Midbrain (tissue), 1 donor: ENCODE measurements around the gene ZNF581.

ENCODE experiments used
- DNase-seq: peaks from one replicate; lab custom pipeline; 2025; lab: John Stamatoyannopoulos, UW

ZNF581 gene

DNA sequence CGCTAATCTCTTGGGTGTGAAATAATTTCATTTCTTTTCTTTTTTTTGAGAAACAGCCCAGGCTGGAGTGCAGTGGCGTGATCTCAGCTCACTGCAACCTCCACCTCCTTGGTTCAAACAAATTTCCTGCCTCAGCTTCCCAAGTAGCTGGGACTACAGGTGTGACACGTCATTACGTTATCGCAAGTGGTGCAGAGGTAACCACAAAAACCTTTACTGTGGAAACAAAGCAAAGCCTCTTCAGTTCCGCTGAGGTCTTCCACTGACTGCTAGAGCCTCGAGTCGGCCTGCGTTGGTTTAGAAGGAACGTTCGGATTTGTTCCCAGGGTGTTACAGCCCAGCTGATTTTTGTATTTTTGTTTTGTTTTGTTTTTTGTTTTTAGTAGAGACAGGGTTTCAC is 17.1 kb upstream of the ZNF581 start:
- no peak for DNase-seq

DNA sequence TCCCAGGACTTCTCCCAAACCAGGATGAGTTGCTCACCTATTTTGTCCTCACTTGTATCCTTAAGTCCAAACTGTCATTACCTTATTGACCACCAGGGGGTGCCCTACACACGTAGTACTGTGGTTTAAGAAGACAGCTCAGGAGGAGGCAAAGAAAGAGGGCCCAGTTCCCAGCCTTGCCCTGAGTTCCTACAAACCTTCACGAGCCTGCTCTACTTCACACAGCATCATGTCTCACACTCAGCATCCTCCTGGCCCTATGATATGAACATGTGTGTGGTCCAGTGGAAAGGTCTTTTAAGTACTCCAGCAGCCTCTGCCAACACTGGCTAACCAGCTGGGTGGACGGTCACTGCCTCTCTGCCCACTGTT is 11.0 kb upstream of the ZNF581 start:
- peak; percentile 91 for DNase-seq

DNA sequence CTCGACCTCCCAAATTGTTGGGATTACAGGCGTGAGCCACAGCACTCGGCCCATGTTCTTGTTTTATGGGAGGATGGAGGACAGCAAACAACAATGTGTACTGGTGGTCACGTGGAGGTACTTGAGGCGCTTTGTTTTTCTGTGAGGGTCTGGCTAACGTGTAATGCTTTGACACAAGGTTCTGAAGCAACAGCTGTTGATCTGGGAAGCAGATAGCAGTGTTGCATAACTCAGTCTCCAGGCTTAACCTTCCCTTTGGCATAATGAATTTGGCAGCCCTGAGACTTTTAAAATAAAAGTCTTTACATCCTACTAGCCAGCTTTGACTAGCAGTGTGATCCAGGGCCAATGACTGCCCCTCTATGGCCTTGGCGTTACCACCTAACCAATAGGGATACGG is 9.6 kb upstream of the ZNF581 start:
- DNase-seq = no peak

DNA sequence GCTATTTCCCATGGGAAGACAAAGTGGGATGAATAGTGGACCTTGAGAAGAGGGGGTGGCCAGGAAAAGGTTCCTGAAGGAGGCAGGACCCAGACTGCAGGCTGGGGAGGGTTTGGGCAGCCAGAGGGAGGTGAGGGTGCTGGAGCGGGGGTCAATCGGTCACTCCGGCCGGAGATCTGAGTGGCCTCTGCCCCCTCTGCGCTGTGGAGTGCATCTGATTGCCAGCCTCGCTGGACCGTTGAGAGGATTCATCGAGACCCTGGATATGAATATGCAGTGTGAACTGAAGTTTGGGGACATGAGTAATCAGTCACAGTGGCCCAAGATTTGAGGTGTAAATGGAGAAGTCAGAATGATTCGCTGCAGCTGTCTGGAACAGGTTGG is 8.1 kb upstream of the ZNF581 start:
- DNase-seq = no peak

DNA sequence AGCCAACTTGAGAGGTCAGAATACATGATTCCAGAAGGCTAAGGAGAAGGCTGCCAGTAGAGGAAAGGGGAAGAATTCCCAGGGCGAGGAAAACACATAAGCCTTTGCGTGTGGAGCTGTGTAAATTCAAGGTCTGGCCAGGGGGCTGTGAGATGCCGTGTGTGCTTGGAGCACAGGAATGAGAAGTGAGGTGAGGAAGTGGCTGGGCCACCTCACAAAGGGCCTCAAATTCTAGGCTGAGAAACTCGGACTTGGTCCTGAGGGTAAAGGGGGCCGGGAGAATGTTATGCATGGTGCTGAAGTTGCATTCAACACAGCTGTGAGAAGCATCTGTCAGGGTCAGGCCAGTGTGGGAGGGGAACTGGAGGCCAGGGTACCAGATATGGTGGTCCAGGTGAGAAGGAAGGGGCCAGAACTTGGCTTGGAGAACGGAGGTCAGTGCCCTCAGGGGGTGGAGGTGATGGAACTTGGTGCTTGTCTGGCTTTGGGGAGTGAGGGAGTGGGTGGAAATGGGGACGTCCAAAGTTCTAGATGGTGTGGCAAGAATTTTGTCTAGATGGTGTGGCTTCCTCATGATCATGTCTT is 7.5 kb upstream of the ZNF581 start:
- DNase-seq = no peak

DNA sequence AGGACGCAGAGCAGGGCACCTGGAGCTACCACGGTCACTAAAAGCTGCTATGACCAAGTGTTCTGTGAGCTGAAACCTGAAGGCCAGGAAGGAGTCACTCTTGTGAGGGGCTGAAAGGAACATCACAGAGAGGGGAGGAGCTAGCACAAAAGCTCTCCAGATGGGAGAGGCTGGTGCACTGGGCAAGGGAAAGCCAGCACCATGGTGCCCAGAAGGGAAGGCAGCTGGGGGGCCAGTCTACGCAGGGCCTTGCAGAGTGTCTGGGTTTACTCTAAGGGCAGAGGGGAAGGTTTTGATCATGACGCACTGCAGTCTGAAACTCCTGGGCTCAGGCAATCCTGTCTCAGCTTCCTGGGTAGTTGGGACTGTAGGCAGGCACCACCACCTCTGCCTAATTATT is 6.7 kb upstream of the ZNF581 start:
- DNase-seq = no peak

DNA sequence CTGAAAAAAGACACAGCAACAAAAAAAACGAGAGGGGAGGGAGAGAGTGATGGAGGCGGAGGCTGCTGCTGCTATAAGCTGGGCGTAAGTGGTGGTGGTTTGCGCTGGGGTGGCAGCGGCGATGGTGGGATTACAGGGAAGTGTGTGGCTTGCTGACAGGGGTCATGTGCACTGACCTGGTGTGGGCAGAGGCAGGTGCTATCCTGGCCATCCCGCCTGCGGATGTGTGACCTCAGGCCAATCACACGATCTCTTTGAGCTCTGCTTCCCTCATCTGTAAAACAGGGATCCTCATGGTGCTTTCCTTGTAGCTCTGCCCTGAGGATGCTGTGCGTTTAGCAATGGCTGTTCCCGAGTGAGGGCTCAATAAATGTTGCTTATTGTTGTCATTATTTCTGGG is 5.9 kb upstream of the ZNF581 start:
- no peak for DNase-seq

DNA sequence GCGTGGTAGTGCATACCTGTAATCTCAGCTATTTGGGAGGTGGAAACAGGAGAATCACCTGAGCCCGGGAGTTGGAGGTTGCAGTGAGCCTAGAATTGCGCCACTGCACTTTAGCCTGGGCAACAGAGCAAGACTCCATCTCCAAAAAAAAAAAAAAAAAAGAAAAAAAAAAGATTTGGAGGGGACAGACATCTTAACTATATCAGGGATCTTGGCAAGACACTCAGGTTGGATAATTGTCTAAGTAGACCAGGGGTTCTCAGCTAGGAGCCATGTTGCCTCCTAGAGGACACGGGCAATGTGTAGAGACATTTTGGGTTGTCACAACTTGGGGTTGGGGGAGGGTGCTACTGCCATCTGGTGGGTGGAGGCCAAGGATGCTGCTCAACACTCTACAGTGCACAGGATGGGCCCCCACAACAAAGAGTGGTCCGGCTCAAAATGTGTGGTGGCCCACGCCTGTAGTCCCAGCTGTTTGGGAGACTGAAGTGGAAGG is 4.5 kb upstream of the ZNF581 start:
- DNase-seq = no peak

DNA sequence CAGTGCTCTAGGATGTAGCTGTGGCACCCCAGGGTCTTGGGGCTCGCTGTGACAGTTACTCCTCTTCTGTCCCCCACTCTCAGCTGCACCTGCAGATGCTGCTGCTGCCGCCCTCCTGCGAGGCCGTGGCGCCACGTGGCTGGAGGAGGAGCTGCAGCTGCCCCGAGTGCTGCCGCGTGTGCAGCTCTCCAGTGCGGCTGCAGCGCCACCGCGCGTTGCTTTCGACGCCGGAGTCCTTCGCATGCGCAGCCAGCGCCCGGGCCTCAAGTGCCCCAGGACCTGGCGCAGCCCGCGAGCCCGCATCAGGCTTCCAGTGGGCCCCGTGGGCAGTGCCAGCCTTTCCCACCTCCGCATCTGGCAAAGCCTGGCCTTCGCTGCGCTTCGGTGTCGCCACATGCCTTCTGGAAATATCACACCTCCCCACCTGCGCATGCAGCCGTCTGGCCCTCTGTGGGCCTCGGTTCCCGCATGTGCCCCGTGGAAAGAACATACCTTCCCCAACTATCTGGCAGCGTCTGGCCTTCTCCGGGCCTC is 3.3 kb upstream of the ZNF581 start:
- peak; percentile 42 for DNase-seq

DNA sequence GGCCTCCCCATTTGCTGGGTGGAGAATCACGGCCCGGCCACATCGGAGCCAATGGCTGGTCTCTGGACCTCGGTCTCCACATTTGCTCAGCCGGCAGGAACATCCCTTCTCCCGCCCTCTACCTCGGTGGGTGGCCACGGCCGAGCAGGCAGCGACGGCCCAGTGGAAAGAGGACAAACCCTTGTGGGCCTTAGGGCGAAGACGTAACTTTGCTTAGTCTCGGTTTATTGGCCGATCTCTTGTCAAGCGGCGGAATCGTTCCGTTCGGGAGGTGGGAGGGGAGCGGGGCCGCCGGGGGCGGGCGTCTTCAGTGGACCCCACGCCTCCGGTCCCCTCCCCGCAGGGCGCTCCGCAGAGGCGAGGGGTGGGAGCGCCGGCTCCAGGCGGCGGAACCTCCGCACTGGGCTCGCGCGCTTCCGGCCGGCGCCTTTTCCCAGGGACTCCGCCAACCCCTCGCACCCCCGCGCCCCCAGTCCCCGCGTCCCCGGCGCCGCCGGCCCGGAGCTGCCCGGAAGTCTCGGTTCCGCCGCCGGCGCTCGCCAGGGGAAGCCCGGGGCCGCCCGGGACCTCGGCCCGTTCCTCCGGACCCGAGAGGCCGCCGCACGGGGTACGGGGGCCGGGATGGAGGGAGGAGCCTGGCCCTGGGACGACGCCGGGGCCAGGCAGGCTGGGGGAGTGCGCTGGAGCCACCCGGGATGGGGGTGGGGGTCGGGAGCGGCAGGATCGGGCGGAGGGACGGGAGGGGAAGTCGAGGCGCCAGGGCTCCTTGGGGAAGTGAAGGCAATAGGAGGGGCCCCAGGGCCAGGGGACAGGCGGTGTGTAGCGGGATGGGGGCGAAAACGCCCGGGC is 2.6 kb upstream of the ZNF581 start, which contains the start of gene ZNF580:
ZNF580 (plus strand) TSS at position 426 of the 849 bp plus-strand sequence. CDS start 1,507 bp downstream, outside the sequence.
- DNase-seq = peak; percentile 64

DNA sequence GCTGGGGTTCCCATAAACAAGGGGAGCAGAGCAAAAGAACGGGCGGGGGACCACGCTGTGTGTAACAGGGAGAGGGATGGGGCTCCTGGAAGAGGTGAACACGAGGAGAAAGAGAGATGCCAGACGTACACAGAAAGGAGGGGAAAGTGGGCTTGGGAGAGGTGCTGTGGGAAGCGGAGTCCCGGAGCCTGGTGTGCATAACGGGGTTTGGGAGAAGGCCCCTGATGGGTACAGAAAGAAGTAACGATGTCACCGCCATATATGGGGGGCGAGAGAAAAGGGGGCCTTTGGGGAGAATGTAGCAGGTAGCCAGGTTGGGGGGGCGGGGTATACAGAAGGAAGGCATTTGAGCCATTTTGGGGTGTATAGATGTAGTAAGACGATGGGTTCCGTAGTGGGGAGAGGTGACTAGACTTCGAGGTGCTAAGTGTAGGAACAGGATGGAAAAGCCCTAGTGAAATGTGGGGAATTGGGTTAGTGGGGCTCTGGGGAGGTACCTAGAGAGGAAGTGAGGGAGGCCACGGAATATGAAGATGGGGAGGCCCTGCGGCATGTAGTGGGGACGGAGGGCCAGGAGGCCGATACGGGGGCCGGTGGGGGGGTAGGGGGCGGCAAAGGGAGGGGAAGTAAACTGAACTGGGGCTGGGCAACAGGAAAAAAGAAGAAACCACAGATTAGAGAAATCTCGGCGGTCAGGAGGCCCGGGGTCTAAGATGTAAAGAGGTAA is 1.9 kb upstream of the ZNF581 start:
- peak; percentile 53 for DNase-seq

DNA sequence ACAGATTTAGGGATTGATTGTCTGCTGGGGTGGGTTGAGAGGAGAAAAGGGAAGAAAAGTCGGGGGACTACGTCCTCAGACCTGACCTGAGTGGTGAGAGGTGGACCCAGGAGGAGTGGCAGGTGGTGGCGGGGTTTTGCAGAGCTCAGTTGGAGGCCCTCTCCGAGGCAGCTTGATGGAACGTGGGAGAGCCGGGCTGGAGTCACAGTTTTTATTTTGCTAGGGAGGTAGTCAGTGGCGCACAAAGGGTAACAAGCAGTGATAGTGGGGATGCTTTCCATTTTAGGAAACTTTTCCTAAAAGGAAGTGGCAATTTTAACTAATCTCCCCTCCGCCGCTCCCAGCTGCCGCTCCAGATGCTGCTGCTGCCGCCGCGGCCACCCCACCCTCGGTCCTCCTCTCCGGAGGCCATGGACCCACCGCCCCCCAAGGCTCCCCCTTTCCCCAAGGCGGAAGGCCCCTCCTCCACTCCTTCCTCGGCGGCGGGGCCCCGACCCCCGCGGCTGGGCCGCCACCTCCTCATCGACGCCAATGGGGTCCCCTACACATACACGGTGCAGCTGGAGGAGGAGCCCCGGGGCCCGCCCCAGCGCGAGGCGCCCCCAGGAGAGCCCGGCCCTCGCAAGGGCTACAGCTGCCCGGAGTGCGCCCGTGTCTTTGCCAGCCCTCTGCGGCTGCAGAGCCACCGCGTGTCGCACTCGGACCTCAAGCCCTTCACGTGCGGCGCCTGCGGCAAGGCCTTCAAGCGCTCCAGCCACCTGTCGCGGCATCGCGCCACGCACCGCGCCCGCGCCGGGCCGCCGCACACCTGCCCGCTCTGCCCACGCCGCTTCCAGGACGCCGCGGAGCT is 1.1 kb upstream of the ZNF581 start:
- DNase-seq = no peak

DNA sequence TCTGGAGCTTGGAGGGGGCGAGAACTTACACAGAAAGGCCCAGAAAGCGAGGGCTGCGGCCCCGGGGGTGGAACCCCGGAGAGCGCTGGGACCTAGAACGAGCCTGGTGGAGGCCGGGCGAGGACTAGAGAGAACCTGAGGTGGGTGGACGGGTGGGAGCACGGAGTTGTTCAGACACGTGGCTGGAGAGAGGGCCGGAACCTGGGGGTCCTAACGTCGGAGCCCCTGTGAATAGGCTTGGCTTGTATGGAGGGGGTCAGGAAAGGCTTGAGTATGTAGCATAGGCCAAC is 383 bp downstream of the ZNF581 start:
- no peak for DNase-seq

DNA sequence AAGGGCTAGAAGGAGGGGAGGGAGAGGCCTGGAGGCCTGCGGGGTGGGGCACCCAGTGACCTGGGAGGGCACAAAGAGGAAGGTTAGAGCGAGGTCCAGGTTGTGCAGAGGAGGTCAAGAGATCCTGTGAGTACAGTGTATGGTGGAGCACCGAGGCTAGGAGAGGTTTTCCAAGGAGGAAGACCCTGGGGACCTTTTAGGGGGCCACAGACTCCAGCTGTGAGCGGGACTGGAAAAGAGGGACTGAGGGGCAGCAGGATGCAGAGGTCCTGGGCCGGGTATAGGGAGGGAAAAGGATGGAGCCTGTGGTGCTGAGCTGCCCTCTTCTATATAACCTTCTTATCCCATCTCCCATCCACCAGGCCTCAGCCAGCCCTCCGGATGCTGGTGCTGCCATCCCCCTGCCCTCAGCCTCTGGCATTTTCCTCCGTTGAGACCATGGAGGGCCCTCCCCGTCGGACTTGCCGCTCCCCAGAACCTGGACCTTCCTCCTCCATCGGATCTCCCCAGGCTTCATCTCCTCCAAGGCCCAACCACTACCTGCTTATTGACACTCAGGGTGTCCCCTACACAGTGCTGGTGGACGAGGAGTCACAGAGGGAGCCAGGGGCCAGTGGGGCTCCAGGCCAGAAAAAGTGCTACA is 863 bp downstream of the ZNF581 start:
- DNase-seq = no peak

DNA sequence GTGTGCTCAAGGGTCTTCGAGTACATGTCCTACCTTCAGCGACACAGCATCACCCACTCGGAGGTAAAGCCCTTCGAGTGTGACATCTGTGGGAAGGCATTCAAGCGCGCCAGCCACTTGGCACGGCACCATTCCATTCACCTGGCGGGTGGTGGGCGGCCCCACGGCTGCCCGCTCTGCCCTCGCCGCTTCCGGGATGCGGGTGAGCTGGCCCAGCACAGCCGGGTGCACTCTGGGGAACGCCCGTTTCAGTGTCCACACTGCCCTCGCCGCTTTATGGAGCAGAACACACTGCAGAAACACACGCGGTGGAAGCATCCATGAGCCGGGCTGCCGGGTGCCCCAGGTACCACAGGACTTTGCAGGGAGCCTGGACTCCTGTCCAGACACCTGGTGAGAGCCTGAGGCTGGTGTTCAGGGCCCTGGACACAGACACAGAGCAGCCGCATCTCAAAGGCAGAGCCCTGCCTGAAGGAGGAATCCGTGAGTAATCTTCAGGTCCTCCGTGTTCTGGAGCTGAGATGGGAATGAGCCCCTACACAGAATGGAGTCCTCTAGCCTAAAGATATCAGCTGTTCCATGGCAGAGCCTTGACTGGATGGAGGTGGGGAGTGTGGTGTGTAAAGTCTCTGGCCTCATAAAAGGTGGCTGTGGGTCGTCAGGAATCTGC is 1.5 kb downstream of the ZNF581 start:
- no peak for DNase-seq

DNA sequence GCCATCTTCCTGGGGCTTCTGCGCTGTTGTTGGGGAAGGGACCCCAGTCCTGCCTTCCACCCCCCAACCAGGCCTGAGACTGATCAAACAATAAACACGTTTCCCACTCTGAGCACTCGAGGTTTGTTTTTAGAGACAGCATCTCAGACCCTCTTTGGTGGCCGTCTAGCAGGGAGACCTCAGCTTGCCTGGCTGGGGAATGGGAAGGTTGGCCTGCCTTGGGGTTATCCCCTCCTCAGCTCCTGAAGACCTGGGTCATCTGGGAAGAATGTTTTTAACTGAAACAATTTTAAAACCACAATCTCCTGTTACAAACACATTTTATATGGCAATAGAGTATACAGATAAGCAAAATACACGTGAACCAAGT is 2.0 kb downstream of the ZNF581 start:
- no peak for DNase-seq

DNA sequence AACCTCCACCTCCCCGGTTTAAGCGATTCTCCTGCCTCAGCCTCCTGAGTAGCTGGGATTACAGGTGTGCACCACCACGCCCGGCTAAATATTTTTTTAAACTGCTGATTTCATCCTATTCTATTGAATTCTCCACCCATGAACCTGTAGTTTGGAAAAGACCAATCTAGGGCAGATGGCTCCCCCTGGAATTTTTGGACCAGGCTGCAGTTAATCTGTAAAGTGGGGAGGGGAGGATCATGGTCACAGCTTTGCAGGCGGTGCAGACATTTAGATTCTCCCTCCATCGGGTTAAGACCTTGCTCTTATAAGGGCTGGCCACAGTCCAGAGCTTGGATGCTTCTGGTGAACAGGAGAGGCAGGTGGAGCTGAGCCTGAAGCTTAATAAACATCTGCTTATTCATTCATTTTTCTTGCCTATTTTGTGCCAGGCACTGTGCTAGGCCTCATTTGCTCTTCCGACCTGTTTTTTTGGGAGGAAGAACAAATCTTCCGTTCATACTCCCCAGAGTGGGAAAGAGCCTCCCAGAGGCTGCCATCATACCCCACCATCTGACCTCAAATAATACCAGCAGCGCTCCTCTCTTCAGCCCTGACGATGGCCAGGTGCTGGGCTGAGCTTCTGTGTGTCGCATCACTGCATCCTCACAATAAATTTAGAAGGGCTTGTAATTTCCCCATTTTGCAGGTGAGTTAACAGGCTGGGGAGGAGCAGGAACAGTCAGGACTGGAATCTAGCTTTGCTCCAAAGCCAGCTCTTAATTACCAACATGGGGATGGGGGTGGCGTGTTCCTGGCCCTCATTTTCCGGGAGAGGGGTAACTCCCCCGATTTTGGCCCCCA is 3.7 kb downstream of the ZNF581 start:
- DNase-seq = no peak

DNA sequence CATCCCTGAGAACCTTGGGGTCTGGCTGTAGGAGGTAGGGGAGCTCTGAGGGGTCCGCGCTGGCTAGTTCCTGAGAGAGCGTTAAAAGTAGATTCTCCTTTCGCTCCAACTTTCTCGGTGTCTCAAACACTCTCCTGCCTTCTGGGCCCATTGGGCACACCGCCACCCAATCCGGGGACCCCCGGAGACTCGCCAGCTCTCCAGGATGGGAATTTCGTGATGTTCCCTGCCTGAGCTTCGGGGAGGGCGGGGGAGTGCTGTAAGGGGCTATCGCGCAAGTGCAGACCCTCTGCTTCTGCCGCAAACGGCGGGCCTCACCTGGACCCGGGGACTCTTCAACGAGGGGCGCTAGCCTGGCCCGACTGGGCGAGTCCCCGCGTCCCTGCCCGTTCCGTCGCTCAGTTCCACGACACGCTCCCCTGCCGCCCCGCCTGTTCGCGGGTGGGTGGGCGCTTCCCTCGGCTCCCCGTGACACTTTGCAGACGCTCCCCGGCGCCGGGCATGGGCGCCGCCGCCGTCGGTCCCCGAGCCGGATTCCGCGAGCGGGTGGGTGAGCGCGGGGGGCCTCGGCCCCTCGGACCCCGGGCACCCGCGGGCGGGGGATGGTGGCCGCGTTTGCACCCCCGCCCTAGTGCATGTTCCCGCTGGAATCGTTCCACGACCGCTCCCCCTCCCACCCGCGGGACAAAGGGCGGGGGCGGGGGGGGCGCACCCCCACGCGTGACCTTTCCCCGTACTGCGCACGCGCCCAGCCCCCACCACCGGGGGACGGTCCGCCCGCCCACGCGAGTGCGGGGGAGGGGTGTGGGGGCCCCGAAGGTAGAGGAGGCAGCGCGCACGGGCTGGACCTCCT is 4.5 kb downstream of the ZNF581 start, which contains the start of gene CCDC106:
CCDC106 (plus strand) TSS at position 481 of the 853 bp plus-strand sequence. CDS start 835 bp downstream, outside the sequence.
- peak; percentile 76 for DNase-seq
